Loucy (cell line): ENCODE measurements around the gene NR1H2.
"Not testable (repeated sequence)": the region's sequence is repeated elsewhere in the genome, so short reads cannot be mapped to it uniquely, and the experiment has no call there.

Experiments used
- H2AFZ ChIP-seq: fragments of 200-600 bp; sonication (generic); 2 replicates; pipeline ENCODE4 v1.6.0; 2016; ENCODE audit warnings: antibody characterized with exemption, mild to moderate bottlenecking, low read length, moderate library complexity
- H3F3A ChIP-seq: fragments of 200-600 bp; 2 replicates; pipeline ENCODE4 v1.6.0; 2016; ENCODE audit warnings: antibody characterized with exemption, low read depth, mild to moderate bottlenecking
- H3K27me3 ChIP-seq: fragments of 200-600 bp; sonication (generic); 2 replicates; pipeline ENCODE4 v1.6.1; 2014; ENCODE audit warnings: low read length, mild to moderate bottlenecking; ENCODE audit not compliant: insufficient read depth, poor library complexity, severe bottlenecking
- H3K36me3 ChIP-seq: fragments of 200-600 bp; sonication (generic); 2 replicates; pipeline ENCODE4 v1.6.1; 2016; ENCODE audit warnings: low read length; ENCODE audit not compliant: insufficient read depth
- H3K4me1 ChIP-seq: fragments of 200-600 bp; sonication (generic); 2 replicates; pipeline ENCODE4 v1.5.1; 2014; ENCODE audit warnings: low read length, mild to moderate bottlenecking; ENCODE audit not compliant: insufficient read depth, poor library complexity, severe bottlenecking
- H3K4me2 ChIP-seq: fragments of 200-600 bp; sonication (generic); 2 replicates; pipeline ENCODE4 v1.6.0; 2014; ENCODE audit warnings: antibody characterized with exemption, low read length, low read depth, mild to moderate bottlenecking; ENCODE audit not compliant: poor library complexity, severe bottlenecking
- H3K4me3 ChIP-seq: fragments of 200-600 bp; sonication (generic); 2 replicates; pipeline ENCODE4 v1.5.1; 2014; ENCODE audit warnings: low read length, mild to moderate bottlenecking, mixed read lengths; ENCODE audit not compliant: poor library complexity, severe bottlenecking
- H3K79me2 ChIP-seq: fragments of 200-600 bp; sonication (generic); 2 replicates; pipeline ENCODE4 v1.6.1; 2014; ENCODE audit warnings: low read length; ENCODE audit not compliant: insufficient read depth
- H3K9ac ChIP-seq: fragments of 200-600 bp; sonication (generic); 2 replicates; pipeline ENCODE4 v1.6.0; 2014; ENCODE audit warnings: mild to moderate bottlenecking, low read depth, low read length, moderate library complexity; ENCODE audit not compliant: poor library complexity, severe bottlenecking
- H3K9me2 ChIP-seq: fragments of 200-600 bp; sonication (generic); replicated peaks from 2 replicates; pipeline ENCODE4 v1.6.1; 2016; ENCODE audit warnings: low read depth, low read length, mixed read lengths
- H3K9me3 ChIP-seq: fragments of 200-600 bp; sonication (generic); 2 replicates; pipeline ENCODE4 v1.6.1; 2014; ENCODE audit warnings: mild to moderate bottlenecking, antibody characterized with exemption, low read length, low read depth; ENCODE audit not compliant: insufficient read depth
- H4K20me1 ChIP-seq: fragments of 200-600 bp; sonication (generic); 2 replicates; pipeline ENCODE4 v1.6.0; 2014; ENCODE audit warnings: antibody characterized with exemption, low read length, mild to moderate bottlenecking; ENCODE audit not compliant: insufficient read depth, poor library complexity, severe bottlenecking
- EZH2phosphoT487 ChIP-seq: fragments of 200-600 bp; IDR thresholded peaks from 2 replicates; pipeline ENCODE4 v1.6.1; 2018; ENCODE audit warnings: antibody characterized with exemption, mild to moderate bottlenecking, moderate library complexity, borderline replicate concordance
- TF ChIP-seq, protein P1 (sequence below): fragments of 200-600 bp; sonication (generic); conservative IDR thresholded peaks from 2 replicates; pipeline ENCODE4 v1.5.1; 2014; ENCODE audit warnings: mild to moderate bottlenecking, antibody characterized with exemption, low read length

NR1H2 gene

DNA sequence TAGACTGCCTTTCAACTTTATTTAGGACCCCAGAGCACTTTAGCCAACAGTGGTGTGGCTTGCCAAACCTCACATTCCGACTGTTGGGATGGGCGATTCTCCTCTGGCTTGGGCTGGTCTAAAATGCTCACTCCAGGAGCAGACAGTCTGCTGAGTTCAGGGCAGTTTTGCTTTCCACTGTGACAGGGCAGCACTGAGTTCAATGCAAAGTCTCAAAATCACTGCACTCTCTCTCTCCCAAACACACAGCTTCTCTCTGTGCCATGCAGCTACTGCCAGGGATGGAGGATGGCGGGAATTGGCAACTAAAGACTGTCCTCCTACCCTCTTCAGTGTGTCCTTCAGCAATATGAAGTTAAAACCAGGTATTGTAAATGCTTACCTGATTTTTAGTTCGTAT is 24.0 kb upstream of the NR1H2 start:
- no peaks in the 10 kb centered on the region for H3K27me3 ChIP-seq
- H3K4me3 ChIP-seq, result no peak overlapping the region

GRCh38 chr19:50353487-50353880 is 22.8 kb upstream of the NR1H2 start:
- H3K79me2 ChIP-seq, H3K9me3 ChIP-seq, H2AFZ ChIP-seq, H3K9ac ChIP-seq, H3K9me2 ChIP-seq, H3K4me2 ChIP-seq, H4K20me1 ChIP-seq, H3K4me1 ChIP-seq, H3F3A ChIP-seq, H3K36me3 ChIP-seq, H3K4me3 ChIP-seq, H3K27me3 ChIP-seq: not testable (repeated sequence)

More for the DNA sequence above, 24.0 kb upstream of the NR1H2 start:
- Histone ChIP-seq H3K4me1 (no peaks in the 10 kb centered on the region), H2AFZ (no peak overlapping the region), H3K36me3 (no peaks in the 10 kb centered on the region), H3K9me3 (no peaks in the 10 kb centered on the region), H3K4me2 (no peak overlapping the region), H3K79me2 (no peaks in the 10 kb centered on the region), H4K20me1 (no peaks in the 10 kb centered on the region), H3K9ac (no peak overlapping the region), H3K9me2 (no peaks in the 10 kb centered on the region), H3F3A (no peaks in the 10 kb centered on the region)
- TF ChIP-seq, protein P1, sequence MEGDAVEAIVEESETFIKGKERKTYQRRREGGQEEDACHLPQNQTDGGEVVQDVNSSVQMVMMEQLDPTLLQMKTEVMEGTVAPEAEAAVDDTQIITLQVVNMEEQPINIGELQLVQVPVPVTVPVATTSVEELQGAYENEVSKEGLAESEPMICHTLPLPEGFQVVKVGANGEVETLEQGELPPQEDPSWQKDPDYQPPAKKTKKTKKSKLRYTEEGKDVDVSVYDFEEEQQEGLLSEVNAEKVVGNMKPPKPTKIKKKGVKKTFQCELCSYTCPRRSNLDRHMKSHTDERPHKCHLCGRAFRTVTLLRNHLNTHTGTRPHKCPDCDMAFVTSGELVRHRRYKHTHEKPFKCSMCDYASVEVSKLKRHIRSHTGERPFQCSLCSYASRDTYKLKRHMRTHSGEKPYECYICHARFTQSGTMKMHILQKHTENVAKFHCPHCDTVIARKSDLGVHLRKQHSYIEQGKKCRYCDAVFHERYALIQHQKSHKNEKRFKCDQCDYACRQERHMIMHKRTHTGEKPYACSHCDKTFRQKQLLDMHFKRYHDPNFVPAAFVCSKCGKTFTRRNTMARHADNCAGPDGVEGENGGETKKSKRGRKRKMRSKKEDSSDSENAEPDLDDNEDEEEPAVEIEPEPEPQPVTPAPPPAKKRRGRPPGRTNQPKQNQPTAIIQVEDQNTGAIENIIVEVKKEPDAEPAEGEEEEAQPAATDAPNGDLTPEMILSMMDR, result no peak
- no peak for TF ChIP-seq EZH2phosphoT487

DNA sequence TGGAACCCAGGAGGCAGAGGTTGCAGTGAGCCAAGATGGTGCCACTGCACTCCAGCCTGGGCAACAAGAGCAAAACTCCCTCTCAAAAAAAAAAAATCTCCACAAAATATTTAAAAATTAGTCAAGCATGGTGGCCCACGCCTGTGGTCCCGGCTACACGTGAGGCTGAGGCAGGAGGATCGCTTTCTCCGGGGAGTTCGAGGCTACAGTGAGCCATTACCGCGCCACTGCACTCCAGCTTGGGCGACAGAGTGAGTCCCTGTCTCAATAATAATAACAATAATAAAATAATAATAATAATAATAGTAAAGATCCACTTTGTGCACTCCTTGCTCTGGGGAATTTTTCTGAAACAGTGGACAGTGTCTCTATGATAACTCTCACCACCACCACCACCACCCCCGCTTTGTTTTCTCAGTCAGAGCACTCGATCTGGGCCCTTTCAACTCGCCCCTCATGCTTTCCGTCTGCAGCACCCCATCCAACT is 19.5 kb upstream of the NR1H2 start:
- Histone ChIP-seq H3K9me2 (no peaks in the 10 kb centered on the region), H3K36me3 (no peaks in the 10 kb centered on the region), H3K4me3 (no peak overlapping the region), H2AFZ (no peak overlapping the region), H3K9me3 (no peaks in the 10 kb centered on the region), H3K79me2 (no peaks in the 10 kb centered on the region), H3K4me1 (no peaks in the 10 kb centered on the region), H3K27me3 (no peaks in the 10 kb centered on the region), H3K9ac (no peak overlapping the region), H4K20me1 (no peaks in the 10 kb centered on the region), H3K4me2 (no peak overlapping the region), H3F3A (no peaks in the 10 kb centered on the region)
- TF ChIP-seq EZH2phosphoT487, result no peak
- TF ChIP-seq, protein P1, result no peak
